ENCODE data around the gene GLI1.
"Not testable (repeated sequence)": the region's sequence is repeated elsewhere in the genome, so short reads cannot be mapped to it uniquely, and the experiment has no call there.

The GLI1 gene

DNA sequence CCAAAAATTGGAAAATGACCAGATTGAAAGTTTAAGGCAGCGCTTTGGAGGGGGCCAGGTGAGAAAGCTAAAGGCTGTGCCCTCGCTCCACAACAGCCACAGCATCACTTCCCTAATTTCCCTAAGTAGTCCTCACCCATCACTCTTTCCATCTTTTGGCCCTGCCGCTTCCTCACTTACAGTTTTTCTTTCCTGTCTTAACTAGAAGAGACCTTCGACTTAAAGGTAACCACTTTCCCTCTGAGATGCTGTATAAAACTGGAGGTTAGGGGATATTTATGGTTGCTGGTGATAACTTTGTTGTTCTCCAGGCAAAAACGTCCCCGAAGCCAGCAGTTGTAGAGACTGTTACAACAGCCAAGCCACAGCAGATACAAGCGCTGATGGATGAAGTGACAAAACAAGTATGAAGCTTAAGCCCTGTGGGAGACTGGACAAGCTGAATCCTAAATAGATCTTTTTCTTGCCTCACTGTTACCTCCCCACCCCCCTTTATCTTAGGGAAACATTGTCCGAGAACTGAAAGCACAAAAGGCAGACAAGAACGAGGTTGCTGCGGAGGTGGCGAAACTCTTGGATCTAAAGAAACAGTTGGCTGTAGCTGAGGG, 56.5 kb downstream of the GLI1 start:
- Histone ChIP-seq H3K14ac (ENCODE audit: low read length) (no peak overlapping the region), H4K91ac (ENCODE audit: low read depth, low read length, poor library complexity) (no peak overlapping the region), H3K4me2 (ENCODE audit: insufficient read depth, low read length, poor library complexity, severe bottlenecking) (no peak overlapping the region), H3K27ac (replicated peaks; ENCODE audit: low read length) (no peak overlapping the region), H3K9ac (ENCODE audit: low read depth, low read length, poor library complexity) (no peak overlapping the region), H2BK120ac (ENCODE audit: low read depth, low read length) (no peak overlapping the region), H3K79me1 (ENCODE audit: low read depth, low read length) (no peaks in the 10 kb centered on the region), H3K18ac (ENCODE audit: low read length) (no peak overlapping the region), H2AK5ac (ENCODE audit: low read depth, low read length) (no peak overlapping the region), H3K4me1 (ENCODE audit: control insufficient read depth in 2 of 2, insufficient read depth in 1 of 2, low read depth in 1 of 2, low read length in 2 of 2) (peaks cover 6 to 7% of the 10 kb centered on the region in 2 donors), H3K9me3 (replicated peaks in 1 of 2; ENCODE audit: control insufficient read depth in 2 of 2, insufficient read depth in 1 of 2, low read depth in 1 of 2, low read length in 2 of 2) (no peaks in the 10 kb centered on the region), H2BK12ac (ENCODE audit: low read length) (no peak overlapping the region), H2BK5ac (ENCODE audit: low read length) (no peak overlapping the region), H3K36me3 (replicated peaks in 1 of 2; ENCODE audit: control insufficient read depth in 2 of 2, insufficient read depth in 2 of 2, low read length in 2 of 2) (peaks cover 44 to 84% of the 10 kb centered on the region in 2 donors), H3K4me3 (ENCODE audit: low read length in 2 of 2) (no peak overlapping the region), H3K4ac (ENCODE audit: low read length) (no peak overlapping the region), H3K27me3 (ENCODE audit: control insufficient read depth in 3 of 3, insufficient read depth in 3 of 3, low read depth in 1 of 3, low read length in 3 of 3) (peaks cover 0 to 2% (median 0%) of the 10 kb centered on the region in 3 experiments), H2BK15ac (ENCODE audit: low read length) (no peak overlapping the region), H3K23ac (ENCODE audit: low read depth, low read length, poor library complexity) (no peak overlapping the region), H2AFZ (ENCODE audit: low read length) (no peak overlapping the region), H4K8ac (ENCODE audit: low read depth, low read length) (no peak overlapping the region)
- no CpG with 5 or more reads among the region's 11 CpGs for WGBS, 2 donors (ENCODE audit: extremely low coverage in 2 of 2, insufficient read length in 2 of 2, insufficient replicate concordance in 1 of 2)
- no peak for DNase-seq (ENCODE audit: low spot score)

DNA sequence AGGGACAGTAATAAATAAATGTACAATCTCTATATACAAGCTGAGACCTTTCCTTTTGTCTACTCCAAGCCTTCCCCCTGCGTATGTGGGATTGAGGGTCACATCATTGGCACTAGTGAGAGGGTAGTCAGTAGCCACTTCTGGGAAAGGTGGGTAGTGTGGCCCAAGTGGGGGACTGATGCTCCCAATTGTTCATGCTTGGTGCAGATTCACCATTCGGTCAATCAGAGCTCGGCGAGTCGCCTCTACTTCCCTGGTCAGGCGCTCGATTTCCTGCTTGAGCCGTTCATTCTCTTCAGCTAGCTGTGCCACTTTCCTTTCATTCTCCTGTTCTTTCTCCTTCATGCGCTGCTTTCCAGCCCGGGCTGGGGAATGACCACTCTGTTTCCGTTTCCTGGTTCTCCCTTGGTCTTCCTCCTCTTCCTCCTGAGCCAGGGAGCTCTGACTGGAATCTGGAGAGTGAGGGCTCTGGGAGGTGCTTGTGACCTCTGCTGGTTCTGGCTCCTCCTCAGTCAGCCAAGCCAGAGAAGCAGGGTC, 57.1 kb downstream of the GLI1 start:
- Histone ChIP-seq H4K91ac (ENCODE audit: low read depth, low read length, poor library complexity) (no peak overlapping the region), H2AFZ (ENCODE audit: low read length) (no peak overlapping the region), H3K4me2 (ENCODE audit: insufficient read depth, low read length, poor library complexity, severe bottlenecking) (no peak overlapping the region), H3K4ac (ENCODE audit: low read length) (no peak overlapping the region), H3K9me3 (replicated peaks in 1 of 2; ENCODE audit: control insufficient read depth in 2 of 2, insufficient read depth in 1 of 2, low read depth in 1 of 2, low read length in 2 of 2) (no peaks in the 10 kb centered on the region), H2BK120ac (ENCODE audit: low read depth, low read length) (no peak overlapping the region), H3K4me1 (ENCODE audit: control insufficient read depth in 2 of 2, insufficient read depth in 1 of 2, low read depth in 1 of 2, low read length in 2 of 2) (peaks cover 12% of the 10 kb centered on the region in 2 donors), H2BK5ac (ENCODE audit: low read length) (no peak overlapping the region), H2BK15ac (ENCODE audit: low read length) (no peak overlapping the region), H2AK5ac (ENCODE audit: low read depth, low read length) (no peak overlapping the region), H3K36me3 (replicated peaks in 1 of 2; ENCODE audit: control insufficient read depth in 2 of 2, insufficient read depth in 2 of 2, low read length in 2 of 2) (peaks cover 38 to 77% of the 10 kb centered on the region in 2 donors), H3K27ac (replicated peaks; ENCODE audit: low read length) (no peak overlapping the region), H3K27me3 (ENCODE audit: control insufficient read depth in 3 of 3, insufficient read depth in 3 of 3, low read depth in 1 of 3, low read length in 3 of 3) (peaks cover 0 to 2% (median 0%) of the 10 kb centered on the region in 3 experiments), H3K14ac (ENCODE audit: low read length) (no peak overlapping the region), H3K4me3 (ENCODE audit: low read length in 2 of 2) (no peak overlapping the region), H3K23ac (ENCODE audit: low read depth, low read length, poor library complexity) (no peak overlapping the region), H2BK12ac (ENCODE audit: low read length) (no peak overlapping the region), H3K18ac (ENCODE audit: low read length) (no peak overlapping the region), H3K79me1 (ENCODE audit: low read depth, low read length) (no peaks in the 10 kb centered on the region), H4K8ac (ENCODE audit: low read depth, low read length) (no peak overlapping the region), H3K9ac (ENCODE audit: low read depth, low read length, poor library complexity) (no peak overlapping the region)
- WGBS, 2 donors (ENCODE audit: extremely low coverage in 2 of 2, insufficient read length in 2 of 2, insufficient replicate concordance in 1 of 2) = no CpG with 5 or more reads among the region's 11 CpGs
- DNase-seq (ENCODE audit: low spot score) = no peak

GRCh38 chr12:57517187-57517586, 57.6 kb downstream of the GLI1 start:
- Histone ChIP-seq H3K79me1 (ENCODE audit: low read depth, low read length) (no peaks in the 10 kb centered on the region), H3K27ac (replicated peaks; ENCODE audit: low read length) (no peak overlapping the region), H3K36me3 (replicated peaks in 1 of 2; ENCODE audit: control insufficient read depth in 2 of 2, insufficient read depth in 2 of 2, low read length in 2 of 2) (peaks cover 33 to 72% of the 10 kb centered on the region in 2 donors), H4K91ac (ENCODE audit: low read depth, low read length, poor library complexity) (no peak overlapping the region), H3K4me3 (ENCODE audit: low read length in 2 of 2) (no peak overlapping the region), H3K14ac (ENCODE audit: low read length) (no peak overlapping the region), H2BK12ac (ENCODE audit: low read length) (no peak overlapping the region), H3K4me2 (ENCODE audit: insufficient read depth, low read length, poor library complexity, severe bottlenecking) (no peak overlapping the region), H3K9ac (ENCODE audit: low read depth, low read length, poor library complexity) (no peak overlapping the region), H2AK5ac (ENCODE audit: low read depth, low read length) (no peak overlapping the region), H3K4ac (ENCODE audit: low read length) (no peak overlapping the region), H3K23ac (ENCODE audit: low read depth, low read length, poor library complexity) (no peak overlapping the region), H3K4me1 (ENCODE audit: control insufficient read depth in 2 of 2, insufficient read depth in 1 of 2, low read depth in 1 of 2, low read length in 2 of 2) (peaks cover 14 to 15% of the 10 kb centered on the region in 2 donors), H4K8ac (ENCODE audit: low read depth, low read length) (no peak overlapping the region), H3K9me3 (replicated peaks in 1 of 2; ENCODE audit: control insufficient read depth in 2 of 2, insufficient read depth in 1 of 2, low read depth in 1 of 2, low read length in 2 of 2) (no peaks in the 10 kb centered on the region), H2BK5ac (ENCODE audit: low read length) (no peak overlapping the region), H3K27me3 (ENCODE audit: control insufficient read depth in 3 of 3, insufficient read depth in 3 of 3, low read depth in 1 of 3, low read length in 3 of 3) (peaks cover 0 to 2% (median 0%) of the 10 kb centered on the region in 3 experiments), H2BK15ac (ENCODE audit: low read length) (no peak overlapping the region), H2AFZ (ENCODE audit: low read length) (no peak overlapping the region), H3K18ac (ENCODE audit: low read length) (no peak overlapping the region), H2BK120ac (ENCODE audit: low read depth, low read length) (no peak overlapping the region)
- no CpG with 5 or more reads among the region's 1 CpG for WGBS, 2 donors (ENCODE audit: extremely low coverage in 2 of 2, insufficient read length in 2 of 2, insufficient replicate concordance in 1 of 2)
- no peak for DNase-seq (ENCODE audit: low spot score)

DNA sequence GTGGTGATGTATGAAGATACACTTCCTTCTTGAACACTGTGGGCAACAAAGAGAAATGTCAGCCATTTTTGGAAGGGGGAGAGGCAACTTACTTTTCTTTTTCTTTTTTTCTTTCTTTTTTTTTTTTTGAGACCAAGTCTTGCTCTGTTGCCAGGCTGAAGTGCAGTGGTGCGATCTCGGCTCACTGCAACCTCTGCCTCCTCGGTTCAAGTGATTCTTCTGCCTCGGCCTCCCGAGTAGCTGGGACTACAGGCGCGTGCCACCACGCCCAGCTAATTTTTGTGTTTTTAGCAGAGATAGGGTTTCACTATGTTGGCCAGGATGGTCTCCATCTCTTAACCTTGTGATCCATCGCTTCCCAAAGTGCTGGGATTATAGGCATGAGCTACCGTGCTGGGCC, 58.1 kb downstream of the GLI1 start:
- peaks cover 14 to 15% of the 10 kb centered on the region in 2 donors for H3K4me1 ChIP-seq (ENCODE audit: control insufficient read depth in 2 of 2, insufficient read depth in 1 of 2, low read depth in 1 of 2, low read length in 2 of 2)
- H3K36me3 ChIP-seq (replicated peaks in 1 of 2; ENCODE audit: control insufficient read depth in 2 of 2, insufficient read depth in 2 of 2, low read length in 2 of 2) = peaks cover 29 to 67% of the 10 kb centered on the region in 2 donors
- WGBS, 2 donors (ENCODE audit: extremely low coverage in 2 of 2, insufficient read length in 2 of 2, insufficient replicate concordance in 1 of 2) = no CpG with 5 or more reads among the region's 10 CpGs
- not testable (repeated sequence) for H3K9me3 ChIP-seq (replicated peaks in 1 of 2; ENCODE audit: control insufficient read depth in 2 of 2, insufficient read depth in 1 of 2, low read depth in 1 of 2, low read length in 2 of 2); H2AK5ac ChIP-seq (ENCODE audit: low read depth, low read length); H3K14ac ChIP-seq (ENCODE audit: low read length); H3K27me3 ChIP-seq (ENCODE audit: control insufficient read depth in 3 of 3, insufficient read depth in 3 of 3, low read depth in 1 of 3, low read length in 3 of 3); H2BK120ac ChIP-seq (ENCODE audit: low read depth, low read length); H3K27ac ChIP-seq (replicated peaks; ENCODE audit: low read length); H3K4me3 ChIP-seq (ENCODE audit: low read length in 2 of 2); H3K4ac ChIP-seq (ENCODE audit: low read length); DNase-seq (ENCODE audit: low spot score); H3K18ac ChIP-seq (ENCODE audit: low read length); H4K8ac ChIP-seq (ENCODE audit: low read depth, low read length); H4K91ac ChIP-seq (ENCODE audit: low read depth, low read length, poor library complexity); H2BK5ac ChIP-seq (ENCODE audit: low read length); H3K9ac ChIP-seq (ENCODE audit: low read depth, low read length, poor library complexity); H3K23ac ChIP-seq (ENCODE audit: low read depth, low read length, poor library complexity); H2BK12ac ChIP-seq (ENCODE audit: low read length); H2BK15ac ChIP-seq (ENCODE audit: low read length); H3K4me2 ChIP-seq (ENCODE audit: insufficient read depth, low read length, poor library complexity, severe bottlenecking); H3K79me1 ChIP-seq (ENCODE audit: low read depth, low read length); H2AFZ ChIP-seq (ENCODE audit: low read length)

Measured in neuronal stem cell (in vitro differentiated cells).